GM12878 (cell line): ENCODE measurements around the gene PORCN.

Source experiments
- CEBPB ChIP-seq, 2 experiments: fragments of 150-350 bp in 1 of 2; IDR thresholded peaks; 2 replicates each; pipeline ENCODE4 v1.6.1; 2012 to 2014; ENCODE audit warnings: low read depth in 2 of 2, low read length in 2 of 2, borderline replicate concordance in 1 of 2, inconsistent platforms in 1 of 2
- CTCF ChIP-seq, 3 experiments: IDR thresholded peaks in 2 of 3; conservative IDR thresholded peaks in 1 of 3; 2 replicates each; pipeline ENCODE4 v1.5.1; 2011; ENCODE audit warnings: low read depth in 3 of 3, low read length in 3 of 3, mild to moderate bottlenecking in 3 of 3, control low read depth in 2 of 3, moderate library complexity in 2 of 3, inconsistent platforms in 1 of 3, mixed read lengths in 1 of 3; ENCODE audit not compliant: control insufficient read depth in 2 of 3, insufficient read depth in 1 of 3; ENCODE audit errors: extremely low read depth in 1 of 3
- EZH2 ChIP-seq: IDR thresholded peaks from 2 replicates; pipeline ENCODE4 v1.6.1; 2012; ENCODE audit warnings: low read depth, mild to moderate bottlenecking, control low read depth, inconsistent platforms, low read length, borderline replicate concordance; ENCODE audit not compliant: control insufficient read depth
- GABPA ChIP-seq: IDR thresholded peaks from 2 replicates; pipeline ENCODE4 v1.6.1; 2014; ENCODE audit warnings: antibody characterized with exemption, low read depth, mild to moderate bottlenecking, inconsistent platforms
- POLR2A ChIP-seq: IDR thresholded peaks from 2 replicates; pipeline ENCODE4 v1.6.1; 2011; ENCODE audit warnings: low read depth, mild to moderate bottlenecking, low read length
- RCOR1 ChIP-seq: conservative IDR thresholded peaks from 2 replicates; pipeline ENCODE4 v1.6.1; 2012; ENCODE audit warnings: low read depth, low read length, improper control_type of control experiment
- SUZ12 ChIP-seq: fragments of 200-600 bp; sonication (generic); IDR thresholded peaks from one replicate; pipeline ENCODE4 v1.6.1; 2018; ENCODE audit warnings: antibody characterized with exemption, mild to moderate bottlenecking; ENCODE audit not compliant: unreplicated experiment
- TARDBP ChIP-seq: IDR thresholded peaks from 2 replicates; pipeline ENCODE4 v1.6.1; 2016; ENCODE audit warnings: borderline replicate concordance
- ZNF274 ChIP-seq: IDR thresholded peaks from one replicate; pipeline ENCODE4 v1.8.0; 2011; ENCODE audit not compliant: insufficient read length, insufficient read depth

- TF ChIP-seq EZH2 (no peak), TARDBP (no peak), SUZ12 (no peak), GABPA (no peak), CEBPB (IDR thresholded peaks at IDR 0.05; ENCODE audit: borderline replicate concordance in 1 of 2, low read depth in 2 of 2, low read length in 2 of 2) (no peak), CTCF (IDR thresholded peaks at IDR 0.05 in 2 of 3, conservative IDR thresholded peaks at IDR 0.05 in 1 of 3; ENCODE audit: control insufficient read depth in 2 of 3, extremely low read depth in 1 of 3, insufficient read depth in 1 of 3, low read depth in 3 of 3, low read length in 3 of 3) (no peak), POLR2A (no peak), RCOR1 (no peak), ZNF274 (no peak)
These were observed 26.3 kb upstream of the PORCN start for GRCh38 chrX:48482526-48482925.
